ENCODE data around the gene SUMO3.

DNA sequence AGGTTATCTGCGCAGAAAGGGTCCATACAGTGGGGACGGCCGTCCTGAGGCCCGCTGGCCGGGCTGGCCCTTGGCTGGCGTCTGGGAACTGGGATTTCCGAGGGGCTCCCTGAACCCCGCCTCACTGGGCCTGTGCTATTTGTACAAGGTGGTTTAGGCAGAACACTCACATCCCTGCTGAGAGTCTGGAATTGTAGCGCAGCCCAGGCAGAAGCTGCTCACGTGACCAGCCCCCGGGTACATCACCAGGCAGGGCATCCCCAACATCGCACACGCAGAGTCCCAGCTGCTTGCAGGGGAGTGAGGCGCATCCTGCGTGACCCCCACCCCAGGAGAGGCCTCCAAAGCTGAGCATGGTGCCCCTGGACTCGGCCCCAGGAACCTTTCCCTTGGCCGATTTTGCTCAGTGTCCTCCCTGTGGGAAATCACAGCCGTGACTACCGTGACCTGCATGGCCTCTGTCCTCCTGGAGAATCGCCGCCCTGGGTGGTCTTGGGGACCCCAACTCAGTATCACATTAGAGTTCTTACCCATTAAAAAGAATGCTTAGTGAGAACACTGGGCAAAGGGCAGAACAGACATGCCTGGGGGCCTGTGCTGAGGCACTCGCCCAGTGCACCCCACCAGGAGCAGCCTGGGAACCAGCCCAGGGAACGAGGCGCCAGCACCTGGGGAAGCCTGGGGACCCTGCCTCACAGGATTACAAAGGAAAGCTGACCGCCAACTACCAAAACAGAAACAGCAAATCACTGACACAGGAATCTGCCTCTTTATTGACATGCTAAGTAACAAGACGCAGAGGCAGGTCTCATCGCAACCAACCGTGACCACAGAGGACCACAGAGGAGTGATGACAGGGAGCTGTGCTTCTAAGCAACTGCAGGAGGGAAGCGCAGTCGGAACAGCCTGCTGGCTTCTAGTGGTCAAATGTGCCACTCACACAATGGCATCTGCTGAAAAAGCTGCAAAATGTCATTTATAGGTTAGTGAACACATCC, 49.7 kb downstream of the SUMO3 start:
- no peak for TF ChIP-seq POLR2A (IDR thresholded peaks at IDR 0.05)
- TF ChIP-seq, protein P1, sequence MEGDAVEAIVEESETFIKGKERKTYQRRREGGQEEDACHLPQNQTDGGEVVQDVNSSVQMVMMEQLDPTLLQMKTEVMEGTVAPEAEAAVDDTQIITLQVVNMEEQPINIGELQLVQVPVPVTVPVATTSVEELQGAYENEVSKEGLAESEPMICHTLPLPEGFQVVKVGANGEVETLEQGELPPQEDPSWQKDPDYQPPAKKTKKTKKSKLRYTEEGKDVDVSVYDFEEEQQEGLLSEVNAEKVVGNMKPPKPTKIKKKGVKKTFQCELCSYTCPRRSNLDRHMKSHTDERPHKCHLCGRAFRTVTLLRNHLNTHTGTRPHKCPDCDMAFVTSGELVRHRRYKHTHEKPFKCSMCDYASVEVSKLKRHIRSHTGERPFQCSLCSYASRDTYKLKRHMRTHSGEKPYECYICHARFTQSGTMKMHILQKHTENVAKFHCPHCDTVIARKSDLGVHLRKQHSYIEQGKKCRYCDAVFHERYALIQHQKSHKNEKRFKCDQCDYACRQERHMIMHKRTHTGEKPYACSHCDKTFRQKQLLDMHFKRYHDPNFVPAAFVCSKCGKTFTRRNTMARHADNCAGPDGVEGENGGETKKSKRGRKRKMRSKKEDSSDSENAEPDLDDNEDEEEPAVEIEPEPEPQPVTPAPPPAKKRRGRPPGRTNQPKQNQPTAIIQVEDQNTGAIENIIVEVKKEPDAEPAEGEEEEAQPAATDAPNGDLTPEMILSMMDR (IDR thresholded peaks at IDR 0.05) = no peak

All from testis (tissue), 2 donors.